NCI-H774 (cell line): ENCODE measurements around the gene PAM16.

ENCODE experiments used
- DNase-seq: peaks from one replicate; lab custom pipeline; 2025; lab: John Stamatoyannopoulos, UW

The PAM16 gene

DNA sequence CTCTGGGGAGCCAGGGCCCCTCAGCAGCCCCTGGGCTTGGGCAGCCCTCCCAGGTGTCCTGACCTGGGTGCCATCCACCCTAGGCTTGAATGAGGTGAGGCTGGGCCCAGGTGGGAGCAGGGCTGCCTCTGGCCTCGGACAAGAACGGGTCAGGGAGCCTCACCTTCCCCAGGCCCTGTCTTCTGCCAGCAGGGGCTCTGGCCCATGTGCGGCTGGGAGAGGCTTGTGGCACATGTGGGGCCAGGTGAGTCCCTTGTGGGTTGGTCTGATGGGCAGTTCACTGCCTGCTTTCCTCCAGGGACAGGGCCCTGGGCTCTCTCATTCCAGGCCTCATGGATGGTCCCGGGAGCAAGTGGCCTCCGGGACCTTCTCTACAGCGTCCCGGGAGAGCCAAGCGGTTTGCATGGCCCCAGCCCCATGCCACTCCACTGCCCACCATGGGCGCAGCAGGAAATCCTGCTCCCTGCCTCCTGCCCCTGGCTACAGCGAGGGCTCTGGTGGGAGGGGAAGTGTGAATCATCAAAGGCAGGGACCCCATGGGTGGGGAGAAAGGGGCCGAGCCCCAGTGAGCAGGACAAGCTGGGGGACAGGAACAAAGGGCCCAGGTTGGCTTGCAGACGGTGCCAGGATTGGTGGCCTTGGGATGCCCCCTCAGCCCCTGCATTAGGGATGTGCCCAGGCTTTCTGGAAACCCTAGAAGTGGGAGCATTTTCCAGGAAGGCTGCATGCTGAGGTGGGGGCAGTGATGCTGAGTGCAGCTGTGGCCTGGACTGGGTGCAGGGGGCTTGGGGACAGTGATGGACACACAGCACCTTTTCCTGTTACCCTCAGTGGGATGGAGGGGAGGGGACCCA is 32.7 kb upstream of the PAM16 start:
- no peak for DNase-seq

- DNase-seq, result no peak
Observed at GRCh38 chr16:4382795-4383357, 31.8 kb upstream of the PAM16 start.

- no peak for DNase-seq
Observed at GRCh38 chr16:4381935-4382794, 31.0 kb upstream of the PAM16 start.

DNA sequence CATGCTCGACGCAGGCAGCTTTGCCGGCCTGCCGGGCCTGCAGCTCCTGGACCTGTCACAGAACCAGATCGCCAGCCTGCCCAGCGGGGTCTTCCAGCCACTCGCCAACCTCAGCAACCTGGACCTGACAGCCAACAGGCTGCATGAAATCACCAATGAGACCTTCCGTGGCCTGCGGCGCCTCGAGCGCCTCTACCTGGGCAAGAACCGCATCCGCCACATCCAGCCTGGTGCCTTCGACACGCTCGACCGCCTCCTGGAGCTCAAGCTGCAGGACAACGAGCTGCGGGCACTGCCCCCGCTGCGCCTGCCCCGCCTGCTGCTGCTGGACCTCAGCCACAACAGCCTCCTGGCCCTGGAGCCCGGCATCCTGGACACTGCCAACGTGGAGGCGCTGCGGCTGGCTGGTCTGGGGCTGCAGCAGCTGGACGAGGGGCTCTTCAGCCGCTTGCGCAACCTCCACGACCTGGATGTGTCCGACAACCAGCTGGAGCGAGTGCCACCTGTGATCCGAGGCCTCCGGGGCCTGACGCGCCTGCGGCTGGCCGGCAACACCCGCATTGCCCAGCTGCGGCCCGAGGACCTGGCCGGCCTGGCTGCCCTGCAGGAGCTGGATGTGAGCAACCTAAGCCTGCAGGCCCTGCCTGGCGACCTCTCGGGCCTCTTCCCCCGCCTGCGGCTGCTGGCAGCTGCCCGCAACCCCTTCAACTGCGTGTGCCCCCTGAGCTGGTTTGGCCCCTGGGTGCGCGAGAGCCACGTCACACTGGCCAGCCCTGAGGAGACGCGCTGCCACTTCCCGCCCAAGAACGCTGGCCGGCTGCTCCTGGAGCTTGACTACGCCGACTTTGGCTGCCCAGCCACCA is 30.2 kb upstream of the PAM16 start:
- no peak for DNase-seq

DNA sequence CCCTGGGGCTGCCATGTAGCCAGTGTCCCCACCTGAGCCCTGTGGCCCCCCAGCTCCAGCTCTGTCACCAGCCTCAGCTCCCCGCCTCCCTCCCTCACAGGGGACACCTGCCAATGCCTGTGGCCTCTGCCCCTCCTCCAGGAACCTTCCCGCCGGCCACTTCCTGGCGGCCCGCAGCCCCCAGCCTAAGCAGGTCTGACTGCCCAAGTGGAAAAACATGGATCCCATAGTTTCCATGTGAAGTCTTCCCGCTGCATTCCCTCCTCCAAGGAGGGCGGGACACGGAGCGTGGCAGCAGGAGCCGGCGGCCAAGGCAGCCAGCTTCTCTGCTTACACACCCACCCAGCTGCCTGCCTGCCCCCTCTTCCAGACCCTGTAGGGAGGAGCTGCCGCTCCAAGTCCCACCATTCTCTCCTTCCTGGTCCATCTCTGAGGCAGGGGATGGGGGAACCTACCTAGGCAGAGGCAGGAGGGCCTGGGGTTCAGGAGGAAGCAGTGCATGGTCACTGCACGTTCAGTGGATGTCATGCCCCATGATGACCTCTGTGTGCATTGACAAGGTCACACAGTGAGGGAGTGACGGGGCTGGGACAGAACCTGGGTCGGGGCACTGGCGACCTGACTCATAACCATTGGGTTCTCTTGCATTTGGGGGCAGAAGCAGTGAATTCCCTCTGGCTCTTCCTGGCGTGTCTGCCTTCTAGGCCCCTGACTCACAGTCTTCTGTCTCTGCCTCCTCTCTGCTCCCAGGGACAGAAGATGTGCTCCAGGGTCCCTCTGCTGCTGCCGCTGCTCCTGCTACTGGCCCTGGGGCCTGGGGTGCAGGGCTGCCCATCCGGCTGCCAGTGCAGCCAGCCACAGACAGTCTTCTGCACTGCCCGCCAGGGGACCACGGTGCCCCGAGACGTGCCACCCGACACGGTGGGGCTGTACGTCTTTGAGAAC is 29.3 kb upstream of the PAM16 start:
- no peak for DNase-seq

DNA sequence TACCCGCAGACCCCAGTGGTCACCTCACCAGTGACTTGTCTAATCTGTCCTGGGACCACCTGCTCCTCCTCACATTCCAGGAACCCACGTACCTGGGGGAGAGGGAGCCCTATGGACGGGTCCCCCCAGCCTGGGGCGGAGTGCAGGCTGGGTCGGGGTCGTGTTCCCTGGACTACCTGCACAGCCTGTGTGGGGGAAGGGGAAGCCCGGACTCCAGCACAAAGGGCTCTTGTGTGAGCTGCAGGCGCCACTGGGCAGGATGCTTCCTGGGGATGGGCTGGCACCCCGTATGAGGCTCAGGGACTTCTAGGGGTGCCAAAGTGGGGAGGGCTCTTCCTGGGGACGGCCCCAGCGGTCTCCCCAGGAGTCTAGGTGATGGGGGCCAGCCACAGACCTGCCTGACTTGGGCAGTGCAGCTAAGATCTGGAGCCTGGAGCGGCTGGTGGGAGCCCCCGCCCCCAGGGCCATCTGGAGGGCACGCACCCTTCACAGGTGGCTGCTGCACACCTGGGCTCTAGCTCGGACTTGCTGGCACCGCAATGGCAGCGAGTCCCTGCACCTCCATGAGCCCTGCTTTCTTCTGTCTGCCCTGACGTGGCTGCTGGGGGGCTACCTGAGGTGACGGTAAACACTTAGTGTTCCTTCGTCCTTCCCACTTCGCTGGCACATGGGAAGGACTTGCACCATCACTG is 28.0 kb upstream of the PAM16 start:
- DNase-seq, result no peak

DNA sequence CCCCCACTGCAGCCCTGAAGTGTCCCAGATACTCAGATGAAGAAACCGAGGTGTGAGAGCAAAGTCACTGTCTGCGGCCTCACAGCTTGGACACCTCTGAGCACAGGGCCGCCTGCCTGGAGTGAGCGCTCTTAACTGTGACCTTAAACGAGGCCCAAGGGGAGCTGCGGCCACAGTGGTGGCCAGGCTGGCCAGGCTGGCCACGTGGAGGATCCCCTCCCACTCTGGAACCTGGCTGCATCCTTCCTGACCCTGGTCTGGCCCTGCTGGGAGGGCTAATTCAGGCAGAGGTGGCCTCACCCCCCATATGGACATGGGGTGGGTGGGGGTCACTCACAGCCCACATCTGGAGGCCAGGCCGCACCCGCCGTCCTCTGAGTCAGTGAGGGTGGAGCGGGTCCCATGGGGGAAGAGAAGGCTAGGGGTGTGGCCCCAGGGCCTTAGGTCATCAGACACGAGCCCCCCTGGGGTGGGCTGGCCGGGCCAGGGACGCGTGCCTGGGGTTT is 27.1 kb upstream of the PAM16 start:
- no peak for DNase-seq

DNA sequence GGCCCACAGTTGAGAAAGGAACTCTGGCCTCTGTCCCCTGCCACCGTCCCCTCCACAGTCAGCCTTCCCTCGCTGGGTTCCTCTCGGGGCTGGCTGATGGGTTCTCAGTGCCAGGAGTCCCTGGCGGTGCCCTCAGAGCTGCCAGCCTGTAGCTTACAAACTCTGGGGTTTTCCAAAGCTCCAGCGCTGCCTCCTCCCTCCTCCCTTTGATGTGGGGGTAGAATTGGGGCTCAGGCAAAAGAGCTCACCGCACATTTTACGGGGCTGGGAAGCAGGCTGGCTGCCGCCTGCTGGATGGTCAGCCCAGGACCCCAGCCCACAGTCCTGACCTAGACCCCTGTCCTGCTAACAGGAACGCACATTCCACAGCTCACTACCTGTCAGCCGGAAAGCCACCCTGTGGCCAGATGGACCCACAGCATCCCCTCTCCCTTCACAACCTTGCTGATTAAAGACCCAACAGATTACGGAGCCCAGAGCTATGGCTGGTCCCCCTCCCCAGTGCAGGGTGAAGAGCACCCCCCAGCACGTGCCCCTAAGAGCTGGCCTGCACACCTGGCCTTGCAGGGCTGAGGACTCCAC is 26.5 kb upstream of the PAM16 start:
- DNase-seq, result no peak

- DNase-seq, result no peak
Observed at GRCh38 chr16:4376893-4377572, 25.9 kb upstream of the PAM16 start.

DNA sequence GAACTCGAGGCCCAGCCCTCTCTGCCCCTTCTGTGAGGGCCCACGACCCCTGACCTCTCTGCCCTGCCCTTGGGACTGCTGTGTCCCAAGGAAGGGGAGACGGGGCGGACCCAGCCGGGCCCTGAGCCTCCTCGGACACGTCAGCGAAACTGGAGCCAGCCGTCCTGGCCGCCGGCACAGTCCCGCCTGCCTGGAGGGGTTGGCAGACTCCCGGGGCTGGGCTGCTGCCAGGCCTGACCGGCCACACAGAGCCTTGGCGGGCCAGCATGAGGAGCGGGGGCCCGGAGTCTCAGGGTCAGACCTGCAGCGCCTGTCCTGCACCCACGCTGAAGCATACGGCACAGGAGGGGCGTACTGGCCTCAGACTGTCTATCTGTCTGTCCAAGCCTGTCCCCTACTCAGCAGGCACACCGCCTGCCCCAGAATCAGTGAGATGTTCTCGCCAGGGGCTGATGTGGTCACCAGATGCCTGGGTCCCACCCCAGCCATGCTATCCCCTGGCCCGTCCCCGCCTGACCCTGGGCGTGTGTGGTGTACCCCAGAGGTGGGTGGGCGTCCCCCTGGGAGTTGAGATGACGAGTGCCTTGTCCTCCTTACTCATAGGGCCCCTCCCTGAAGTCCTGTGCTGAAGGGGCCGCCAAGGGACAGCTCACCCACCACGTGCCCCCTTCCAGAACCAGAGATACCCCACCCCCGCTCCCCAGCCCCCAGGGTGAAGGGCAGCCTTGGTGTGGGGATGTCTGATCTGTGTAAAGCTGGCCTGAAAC is 25.2 kb upstream of the PAM16 start:
- no peak for DNase-seq

- no peak for DNase-seq
Observed at GRCh38 chr16:4375717-4376116, 24.6 kb upstream of the PAM16 start.

- no peak for DNase-seq
Observed at GRCh38 chr16:4373909-4374742, 23.0 kb upstream of the PAM16 start.

DNA sequence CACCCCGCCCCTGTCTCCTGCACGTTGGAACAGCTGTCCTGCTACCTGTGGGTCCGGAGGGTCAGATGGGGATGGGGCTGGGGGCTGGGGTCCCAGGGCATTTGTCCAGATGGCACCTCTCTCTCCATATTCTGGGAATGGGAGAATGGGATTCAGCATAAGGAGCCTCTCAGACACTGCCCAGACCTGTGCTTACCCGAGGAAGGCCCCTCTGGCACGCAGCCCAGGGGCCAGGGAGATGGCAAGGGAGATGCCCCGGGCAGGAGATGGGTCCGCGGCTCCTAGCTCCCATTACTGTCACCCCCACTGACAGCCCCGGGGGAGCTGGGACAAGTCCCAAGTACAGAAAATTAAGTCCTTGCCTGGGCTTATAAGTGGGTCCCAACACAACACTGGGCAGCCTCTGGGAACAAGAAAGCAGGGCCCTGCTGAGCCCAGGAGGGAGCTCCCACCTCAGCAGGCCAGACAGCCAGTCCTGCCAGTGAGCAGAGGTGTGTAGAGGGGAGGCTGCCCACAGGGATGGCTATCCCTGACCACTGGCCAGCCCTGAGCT is 22.3 kb upstream of the PAM16 start:
- DNase-seq, result no peak

DNA sequence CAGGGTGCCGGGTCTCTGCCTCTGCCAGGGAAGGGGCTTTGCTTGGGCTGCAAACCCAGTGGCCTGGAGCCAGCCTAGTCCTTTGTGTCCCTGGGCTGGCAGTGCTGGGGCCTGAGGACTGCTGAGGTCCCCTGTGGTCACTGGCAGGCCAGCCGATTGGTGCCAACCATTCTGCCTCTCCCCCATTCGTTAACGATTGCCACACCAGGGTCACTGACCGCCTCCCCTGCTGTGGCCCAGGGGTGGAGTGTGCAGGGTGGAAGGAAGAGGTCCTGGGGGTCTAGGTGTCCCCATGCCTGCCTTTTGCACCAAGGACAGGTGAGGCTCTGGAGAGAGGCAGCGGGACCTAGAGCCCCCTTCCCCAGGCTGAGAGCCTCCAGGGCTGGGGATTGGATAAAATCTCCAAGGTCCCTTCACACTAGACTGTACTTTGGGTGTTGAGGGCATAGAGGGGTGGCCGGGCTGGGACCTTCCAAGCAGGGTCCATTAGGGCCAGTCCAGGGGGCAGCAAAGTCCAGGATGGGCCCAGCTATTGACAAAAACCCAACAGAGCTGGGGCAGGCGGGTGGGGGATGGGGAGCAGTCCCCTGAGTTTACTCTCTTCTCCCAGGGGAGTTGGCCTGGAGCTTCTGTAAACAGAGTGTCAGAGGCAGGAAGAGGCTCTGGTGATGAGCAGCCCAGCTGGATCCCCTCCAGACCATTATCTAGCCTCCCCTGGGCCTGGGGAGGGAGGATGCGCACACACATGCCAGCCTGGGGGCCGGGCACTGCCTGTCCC is 21.6 kb upstream of the PAM16 start:
- DNase-seq, result no peak

DNA sequence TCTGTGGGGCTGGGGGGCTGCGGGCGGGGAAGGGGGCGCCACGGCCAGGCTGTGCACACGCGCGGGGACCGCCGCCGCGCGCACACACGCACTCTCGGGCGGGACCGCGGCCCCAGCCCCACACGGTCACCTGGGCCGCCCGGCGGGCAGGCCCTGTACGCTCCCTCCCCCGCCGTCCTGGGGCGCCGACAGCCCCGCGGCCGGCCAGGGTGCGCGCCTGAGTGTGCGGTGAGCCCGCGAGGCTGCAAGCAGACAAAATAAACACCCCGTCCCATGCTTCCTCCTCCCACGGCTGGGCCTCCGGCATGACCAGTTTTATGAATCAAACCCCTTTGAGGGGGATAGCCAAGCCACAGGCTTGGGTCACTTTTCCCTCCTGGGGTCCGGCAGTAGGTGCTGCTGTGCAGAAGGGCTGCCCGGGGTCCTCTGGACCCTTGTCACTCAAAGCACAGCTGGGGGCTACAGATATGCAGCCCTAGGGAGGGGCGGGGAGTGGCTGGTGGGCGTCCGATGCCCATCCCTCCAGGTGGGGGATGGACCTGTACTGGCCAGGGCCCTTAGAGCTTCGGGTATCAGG is 21.0 kb upstream of the PAM16 start:
- DNase-seq, result no peak
